Measurements from ENCODE around the gene GRIA3. TPM values are rescaled to one million over a fixed set of nuclear protein-coding genes. Genes with fewer than 3 reads are reported as not detected.

GRIA3 gene
- polyA plus RNA-seq, 1 of the 3 experiments (the other 2 are of a cell fraction): 0.15 TPM

GRCh38 chrX:123399709-123400108, 215.6 kb downstream of the GRIA3 start:
- no peaks in the 10 kb centered on the region for H3K9me2 ChIP-seq
- H3K27me3 ChIP-seq (ENCODE audit: insufficient read depth): no peaks in the 10 kb centered on the region
- no peaks in the 10 kb centered on the region for H3K9me3 ChIP-seq
- H3K79me2 ChIP-seq (ENCODE audit: insufficient read depth): no peaks in the 10 kb centered on the region
- H2AFZ ChIP-seq (ENCODE audit: low read depth): no peak overlapping the region
- ChIA-PET CTCF (no interaction called here), POLR2A (no interaction called here)
- no peaks in the 10 kb centered on the region for H3F3A ChIP-seq (replicated peaks; ENCODE audit: insufficient read depth)
- DNase-seq: no peak
- TF ChIP-seq EP300 (IDR thresholded peaks at IDR 0.05; ENCODE audit: borderline replicate concordance in 1 of 2, low read depth in 1 of 2, low read length in 1 of 2): no peak
- no peak for TF ChIP-seq TCF12 (IDR thresholded peaks at IDR 0.05)
- no peak for TF ChIP-seq NRF1 (IDR thresholded peaks at IDR 0.05; ENCODE audit: low read depth, low read length)
- TF ChIP-seq REST (IDR thresholded peaks at IDR 0.05; ENCODE audit: low read depth, low read length): no peak
- no peak for TF ChIP-seq NFIC (IDR thresholded peaks at IDR 0.05; ENCODE audit: borderline replicate concordance)
- TF ChIP-seq SMC3 (IDR thresholded peaks at IDR 0.05; ENCODE audit: low read depth, low read length): no peak
- TF ChIP-seq ZBTB33 (IDR thresholded peaks at IDR 0.05; ENCODE audit: borderline replicate concordance, low read depth): no peak
- TF ChIP-seq CTCF (IDR thresholded peaks at IDR 0.05): no peak
- TF ChIP-seq GABPA (IDR thresholded peaks at IDR 0.05; ENCODE audit: low read depth): no peak
- no peak for TF ChIP-seq FOXJ3 (CRISPR knock-in tag; IDR thresholded peaks at IDR 0.05)
- TF ChIP-seq RFX5 (IDR thresholded peaks at IDR 0.05; ENCODE audit: low read length): no peak
- no peak for TF ChIP-seq MAX (IDR thresholded peaks at IDR 0.05; ENCODE audit: low read depth)
- TF ChIP-seq MXI1 (IDR thresholded peaks at IDR 0.05; ENCODE audit: low read depth, low read length): no peak
- TF ChIP-seq EZH2phosphoT487 (IDR thresholded peaks at IDR 0.05; ENCODE audit: borderline replicate concordance, low read depth): no peak
- no peak for TF ChIP-seq FOXM1 (IDR thresholded peaks at IDR 0.05; ENCODE audit: low read depth)
- no peak for TF ChIP-seq MEF2A (IDR thresholded peaks at IDR 0.05; ENCODE audit: borderline replicate concordance, low read depth)
- TF ChIP-seq GATA2 (CRISPR knock-in tag; IDR thresholded peaks at IDR 0.05): no peak
- no peaks in the 10 kb centered on the region for H3K36me3 ChIP-seq (replicated peaks in 1 of 2; ENCODE audit: control insufficient read depth in 1 of 2, insufficient read depth in 2 of 2, low read length in 1 of 2)
- WGBS (ENCODE audit: low lambda C conversion rate): 38% methylated on average over 1 of the region's 1 CpG
- no peak overlapping the region for H3K4me2 ChIP-seq
- no peaks in the 10 kb centered on the region for H4K20me1 ChIP-seq (ENCODE audit: insufficient read depth)
- H3K9ac ChIP-seq: no peak overlapping the region
- H3K4me1 ChIP-seq (ENCODE audit: control insufficient read depth in 1 of 2, insufficient read depth in 2 of 2, low read depth in 1 of 2, low read length in 1 of 2): no peaks in the 10 kb centered on the region
- no peak overlapping the region for H3K27ac ChIP-seq (ENCODE audit: low read depth in 2 of 2, low read length in 1 of 2)
- no peak overlapping the region for H3K4me3 ChIP-seq (ENCODE audit: low read depth in 2 of 2, low read length in 1 of 2)
